ENCODE data around the gene RTN4R.

The RTN4R gene

GRCh38 chr22:20204806-20205205, 63.3 kb downstream of the RTN4R start:
- H3K27ac ChIP-seq (ENCODE audit: extremely low read depth, low read depth, low read length), result no peak overlapping the region
- no peaks in the 10 kb centered on the region for H3K9me3 ChIP-seq (ENCODE audit: control insufficient read depth, insufficient read depth, low read depth, low read length)
- H3K4me1 ChIP-seq (ENCODE audit: control insufficient read depth, insufficient read depth, low read length), result no peaks in the 10 kb centered on the region
- ChIA-PET POLR2A (no interaction called here), CTCF (interaction anchor here (1.0 to 1.7 kb wide), 2 partner anchors 34 to 48 kb away, joined by 4 to 7 read pairs; no protein-coding TSS in a partner anchor)
- no peak overlapping the region for H3K4me3 ChIP-seq (ENCODE audit: low read depth, low read length)
- no peaks in the 10 kb centered on the region for H3K36me3 ChIP-seq (ENCODE audit: control insufficient read depth in 2 of 2, insufficient read depth in 1 of 2, low read length in 2 of 2)
- TF ChIP-seq INSM2 (tag by site-specific recombination; IDR thresholded peaks at IDR 0.05), result no peak
- peak; percentile 76 for TF ChIP-seq SP7 (tag by site-specific recombination; IDR thresholded peaks at IDR 0.05)
- peak; percentile 47 for TF ChIP-seq SP2 (tag by site-specific recombination; IDR thresholded peaks at IDR 0.05)

GRCh38 chr22:20204311-20204710, 63.8 kb downstream of the RTN4R start:
- POLR2A ChIA-PET, result no interaction called here

GRCh38 chr22:20203552-20204201, 64.4 kb downstream of the RTN4R start:
- H3K27ac ChIP-seq (ENCODE audit: extremely low read depth, low read depth, low read length), result no peak overlapping the region; the same call in 1 of the 2 replicates
- peaks cover 5% of the 10 kb centered on the region for H3K4me1 ChIP-seq (ENCODE audit: control insufficient read depth, insufficient read depth, low read length)
- H3K36me3 ChIP-seq (ENCODE audit: control insufficient read depth in 2 of 2, insufficient read depth in 1 of 2, low read length in 2 of 2), result no peaks in the 10 kb centered on the region
- POLR2A ChIA-PET, result no interaction called here
- no peaks in the 10 kb centered on the region for H3K9me3 ChIP-seq (ENCODE audit: control insufficient read depth, insufficient read depth, low read depth, low read length)
- no peak overlapping the region for H3K4me3 ChIP-seq (ENCODE audit: low read depth, low read length)
- CTCF ChIA-PET, result interaction anchor here (1.0 to 1.7 kb wide), 2 partner anchors 35 to 47 kb away, joined by 4 to 7 read pairs; no protein-coding TSS in a partner anchor
- no peak for TF ChIP-seq ZNF660 (tag by site-specific recombination; IDR thresholded peaks at IDR 0.05)
- TF ChIP-seq ZNF629 (tag by site-specific recombination; IDR thresholded peaks at IDR 0.05), result peak; percentile 59
- TF ChIP-seq SP7 (tag by site-specific recombination; IDR thresholded peaks at IDR 0.05), result peak; percentile 99
- TF ChIP-seq SP2 (tag by site-specific recombination; IDR thresholded peaks at IDR 0.05), result peak; percentile 23
- TF ChIP-seq ZNF600 (tag by site-specific recombination; IDR thresholded peaks at IDR 0.05), result peak; percentile 83
- TF ChIP-seq ZNF639 (tag by site-specific recombination; IDR thresholded peaks at IDR 0.05), result 0 out of 2 replicates have a peak, but pooled peaks have one; percentile 51
- no peak for TF ChIP-seq ZNF654 (tag by site-specific recombination; IDR thresholded peaks at IDR 0.05; ENCODE audit: low read depth)
- 0 out of 2 replicates have a peak, but pooled peaks have one; percentile 10 for TF ChIP-seq ZNF692 (tag by site-specific recombination; IDR thresholded peaks at IDR 0.05)
- peak; percentile 52 for TF ChIP-seq SCRT2 (tag by site-specific recombination; IDR thresholded peaks at IDR 0.05)
- peak; percentile 72 for TF ChIP-seq PATZ1 (tag by site-specific recombination; IDR thresholded peaks at IDR 0.05)
- TF ChIP-seq ZNF341 (tag by site-specific recombination; IDR thresholded peaks at IDR 0.05; ENCODE audit: low read depth), result peak; percentile 65
- no peak for TF ChIP-seq ZNF704 (tag by site-specific recombination; IDR thresholded peaks at IDR 0.05)
- TF ChIP-seq ZFHX2 (tag by site-specific recombination; conservative IDR thresholded peaks at IDR 0.05), result peak; percentile 49
- peak; percentile 66 for TF ChIP-seq KLF17 (tag by site-specific recombination; IDR thresholded peaks at IDR 0.05)
- peak; percentile 18; the same call in 1 of the 2 replicates for TF ChIP-seq KLF9 (tag by site-specific recombination; IDR thresholded peaks at IDR 0.05; ENCODE audit: low read depth)

More at GRCh38 chr22:20204311-20204710, 63.8 kb downstream of the RTN4R start:
- no peak overlapping the region; the same call in 1 of the 2 replicates for H3K27ac ChIP-seq (ENCODE audit: extremely low read depth, low read depth, low read length)
- no peaks in the 10 kb centered on the region for H3K4me1 ChIP-seq (ENCODE audit: control insufficient read depth, insufficient read depth, low read length)
- H3K36me3 ChIP-seq (ENCODE audit: control insufficient read depth in 2 of 2, insufficient read depth in 1 of 2, low read length in 2 of 2), result no peaks in the 10 kb centered on the region
- TF ChIP-seq ZNF785 (tag by site-specific recombination; IDR thresholded peaks at IDR 0.05) (no peak), SP2 (tag by site-specific recombination; IDR thresholded peaks at IDR 0.05) (peak; percentile 7; the same call in 1 of the 2 replicates)
- H3K4me3 ChIP-seq (ENCODE audit: low read depth, low read length), result no peak overlapping the region
- no peaks in the 10 kb centered on the region for H3K9me3 ChIP-seq (ENCODE audit: control insufficient read depth, insufficient read depth, low read depth, low read length)
- CTCF ChIA-PET, result interaction anchor here (1.0 to 1.7 kb wide), 2 partner anchors 34 to 47 kb away, joined by 4 to 7 read pairs; no protein-coding TSS in a partner anchor

Measured in HEK293 (cell line).